Liver (tissue), 9 donors: Measurements from ENCODE around the gene RAB30. TPM values are rescaled to one million over a fixed set of nuclear protein-coding genes. Genes with fewer than 3 reads are reported as not detected.

ENCODE experiments used
- DNase-seq: peaks from one replicate; pipeline ENCODE4 v3.0.0-alpha.2; 2017; ENCODE audit warnings: low spot score
- H3K27ac ChIP-seq, 2 donors: one replicate each; pipeline ENCODE4 v1.7.0; 2013; ENCODE audit warnings: inconsistent platforms in 2 of 2, low read length in 2 of 2, control low read depth in 1 of 2, low read depth in 1 of 2, mild to moderate bottlenecking in 1 of 2
- H3K27me3 ChIP-seq, 4 donors: one replicate each; pipeline versions ENCODE4 v1.6.1 to v1.7.0; 2013; ENCODE audit warnings: low read length in 3 of 4, inconsistent platforms in 1 of 4, mild to moderate bottlenecking in 1 of 4, moderate library complexity in 1 of 4; ENCODE audit not compliant: control insufficient read depth in 4 of 4, insufficient read depth in 4 of 4
- H3K36me3 ChIP-seq, 4 donors: one replicate each; pipeline versions ENCODE4 v1.6.1 to v1.7.0; 2013; ENCODE audit warnings: low read length in 3 of 4, mild to moderate bottlenecking in 3 of 4, low read depth in 1 of 4, moderate library complexity in 1 of 4; ENCODE audit not compliant: control insufficient read depth in 4 of 4, insufficient read depth in 3 of 4
- H3K4me1 ChIP-seq, 4 donors: one replicate each; pipeline versions ENCODE4 v1.6.1 to v1.7.0; 2013; ENCODE audit warnings: low read length in 3 of 4, mild to moderate bottlenecking in 3 of 4, moderate library complexity in 1 of 4; ENCODE audit not compliant: control insufficient read depth in 4 of 4, insufficient read depth in 4 of 4
- H3K4me3 ChIP-seq, 3 donors: one replicate each; pipeline versions ENCODE4 v1.6.1 to v1.7.0; 2013; ENCODE audit warnings: low read length in 3 of 3, control low read depth in 1 of 3, low read depth in 1 of 3, mild to moderate bottlenecking in 1 of 3
- H3K9ac ChIP-seq, 2 donors: one replicate each; pipeline ENCODE4 v1.7.0; 2013; ENCODE audit warnings: low read length in 2 of 2, mild to moderate bottlenecking in 2 of 2, moderate library complexity in 2 of 2, control low read depth in 1 of 2, low read depth in 1 of 2
- H3K9me3 ChIP-seq, 4 donors: one replicate each; pipeline versions ENCODE4 v1.6.1 to v1.7.0; 2013; ENCODE audit warnings: low read length in 3 of 4; ENCODE audit not compliant: control insufficient read depth in 4 of 4
- CTCF ChIP-seq: fragments of 150-350 bp; IDR thresholded peaks from 2 replicates; pipeline ENCODE4 v1.5.1; 2017; ENCODE audit warnings: improper control_type of control experiment, low read depth, low read length; ENCODE audit not compliant: missing input control
- FOXA1 ChIP-seq: IDR thresholded peaks from 2 replicates; pipeline ENCODE4 v1.6.1; 2016; ENCODE audit warnings: antibody characterized with exemption
- FOXA2 ChIP-seq: IDR thresholded peaks from 2 replicates; pipeline ENCODE4 v1.6.1; 2016; ENCODE audit warnings: antibody characterized with exemption
- HNF4A ChIP-seq, 2 donors: conservative IDR thresholded peaks; 2 replicates each; pipeline ENCODE4 v1.6.1; 2016; ENCODE audit warnings: antibody characterized with exemption in 2 of 2, mild to moderate bottlenecking in 2 of 2
- HNF4G ChIP-seq: IDR thresholded peaks from 2 replicates; pipeline ENCODE4 v1.6.1; 2016; ENCODE audit warnings: antibody characterized with exemption
- NR2F2 ChIP-seq: IDR thresholded peaks from 2 replicates; pipeline ENCODE4 v1.6.1; 2016; ENCODE audit warnings: antibody characterized with exemption
- RAD21 ChIP-seq, 2 donors: IDR thresholded peaks; 2 replicates each; pipeline ENCODE4 v1.6.1; 2016; ENCODE audit warnings: antibody characterized with exemption in 2 of 2, mild to moderate bottlenecking in 2 of 2
- RXRA ChIP-seq, 2 donors: IDR thresholded peaks; 2 replicates each; pipeline ENCODE4 v1.6.1; 2017 to 2018; ENCODE audit warnings: antibody characterized with exemption in 2 of 2, mild to moderate bottlenecking in 1 of 2
- SP1 ChIP-seq: IDR thresholded peaks from 2 replicates; pipeline ENCODE4 v1.6.1; 2018; ENCODE audit warnings: antibody characterized with exemption, mild to moderate bottlenecking
- TAF1 ChIP-seq: conservative IDR thresholded peaks from 2 replicates; pipeline ENCODE4 v1.6.1; 2016; ENCODE audit warnings: antibody characterized with exemption, mild to moderate bottlenecking
- YY1 ChIP-seq: IDR thresholded peaks from 2 replicates; pipeline ENCODE4 v1.6.1; 2016; ENCODE audit warnings: antibody characterized with exemption, mild to moderate bottlenecking
- WGBS: extraction: QIAGEN DNeasy Blood & Tissue Kit; methylation state at CpG from one replicate; pipeline ENCODE4 v1.1.7; 2013; 5-methylcytosine and 5-hydroxymethylcytosine counted together
- polyA plus RNA-seq, 2 donors: library from polyadenylated mRNA; stranded (reverse) in 1 of 2; unstranded in 1 of 2; fragments of 200-250 nt in 1 of 2; fragments of >200 nt in 1 of 2; fragmentation: Nextera tagmentation in 1 of 2; extraction: Ambion mirVana in 1 of 2; gene quantifications; one replicate each; pipeline versions ENCODE4 v1.2.1 to v1.2.3, GENCODE V29; 2013 to 2015
- total RNA-seq, 2 donors: library from RNA; depleted of rRNA; stranded (reverse); fragments of >200 nt; gene quantifications; one replicate each; pipeline ENCODE4 v1.2.3, GENCODE V29; 2014
- TF ChIP-seq, protein P1 (sequence below): IDR thresholded peaks from 2 replicates; pipeline ENCODE4 v1.6.1; 2016; ENCODE audit warnings: antibody characterized with exemption
- TF ChIP-seq, protein P2 (sequence below): IDR thresholded peaks from 2 replicates; pipeline ENCODE4 v1.6.1; 2016; ENCODE audit warnings: antibody characterized with exemption, mild to moderate bottlenecking
- TF ChIP-seq, protein P3 (sequence below): IDR thresholded peaks from 2 replicates; pipeline ENCODE4 v1.6.1; 2016; ENCODE audit warnings: antibody characterized with exemption
- TF ChIP-seq, protein P4 (sequence below): IDR thresholded peaks from 2 replicates; pipeline ENCODE4 v1.6.1; 2016; ENCODE audit warnings: antibody characterized with exemption
- donor health status: healthy.
- donor health status: healthy.
- donor health status: healthy.
- donor health status: healthy.
- donor health status: healthy.

Gene RAB30
- total and polyA plus RNA-seq, 4 donors: 2.4 to 5.4 (median 3.2) TPM

GRCh38 chr11:83093634-83094033 lies 21.9 kb upstream of the RAB30 start:
- Histone ChIP-seq H3K27ac (no peak overlapping the region), H3K27me3 (no peaks in the 10 kb centered on the region), H3K9ac (no peak overlapping the region), H3K4me1 (peaks cover 2 to 13% (median 8%) of the 10 kb centered on the region in 4 donors), H3K4me3 (no peak overlapping the region), H3K9me3 (no peaks in the 10 kb centered on the region), H3K36me3 (no peaks in the 10 kb centered on the region)
- DNase-seq: no peak
- WGBS: 90% methylated on average over 2 of the region's 2 CpGs
- TF ChIP-seq, protein P1, sequence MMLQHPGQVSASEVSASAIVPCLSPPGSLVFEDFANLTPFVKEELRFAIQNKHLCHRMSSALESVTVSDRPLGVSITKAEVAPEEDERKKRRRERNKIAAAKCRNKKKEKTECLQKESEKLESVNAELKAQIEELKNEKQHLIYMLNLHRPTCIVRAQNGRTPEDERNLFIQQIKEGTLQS: no peak
- TF ChIP-seq FOXA2 (no peak), HNF4G (no peak), RAD21 (IDR thresholded peaks at IDR 0.05) (no peak), NR2F2 (no peak), CTCF (no peak), RXRA (IDR thresholded peaks at IDR 0.05) (no peak), FOXA1 (no peak), TAF1 (no peak), YY1 (no peak), HNF4A (conservative IDR thresholded peaks at IDR 0.05) (no peak), SP1 (no peak)
- TF ChIP-seq, protein P2, sequence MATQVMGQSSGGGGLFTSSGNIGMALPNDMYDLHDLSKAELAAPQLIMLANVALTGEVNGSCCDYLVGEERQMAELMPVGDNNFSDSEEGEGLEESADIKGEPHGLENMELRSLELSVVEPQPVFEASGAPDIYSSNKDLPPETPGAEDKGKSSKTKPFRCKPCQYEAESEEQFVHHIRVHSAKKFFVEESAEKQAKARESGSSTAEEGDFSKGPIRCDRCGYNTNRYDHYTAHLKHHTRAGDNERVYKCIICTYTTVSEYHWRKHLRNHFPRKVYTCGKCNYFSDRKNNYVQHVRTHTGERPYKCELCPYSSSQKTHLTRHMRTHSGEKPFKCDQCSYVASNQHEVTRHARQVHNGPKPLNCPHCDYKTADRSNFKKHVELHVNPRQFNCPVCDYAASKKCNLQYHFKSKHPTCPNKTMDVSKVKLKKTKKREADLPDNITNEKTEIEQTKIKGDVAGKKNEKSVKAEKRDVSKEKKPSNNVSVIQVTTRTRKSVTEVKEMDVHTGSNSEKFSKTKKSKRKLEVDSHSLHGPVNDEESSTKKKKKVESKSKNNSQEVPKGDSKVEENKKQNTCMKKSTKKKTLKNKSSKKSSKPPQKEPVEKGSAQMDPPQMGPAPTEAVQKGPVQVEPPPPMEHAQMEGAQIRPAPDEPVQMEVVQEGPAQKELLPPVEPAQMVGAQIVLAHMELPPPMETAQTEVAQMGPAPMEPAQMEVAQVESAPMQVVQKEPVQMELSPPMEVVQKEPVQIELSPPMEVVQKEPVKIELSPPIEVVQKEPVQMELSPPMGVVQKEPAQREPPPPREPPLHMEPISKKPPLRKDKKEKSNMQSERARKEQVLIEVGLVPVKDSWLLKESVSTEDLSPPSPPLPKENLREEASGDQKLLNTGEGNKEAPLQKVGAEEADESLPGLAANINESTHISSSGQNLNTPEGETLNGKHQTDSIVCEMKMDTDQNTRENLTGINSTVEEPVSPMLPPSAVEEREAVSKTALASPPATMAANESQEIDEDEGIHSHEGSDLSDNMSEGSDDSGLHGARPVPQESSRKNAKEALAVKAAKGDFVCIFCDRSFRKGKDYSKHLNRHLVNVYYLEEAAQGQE: no peak
- TF ChIP-seq, protein P3, sequence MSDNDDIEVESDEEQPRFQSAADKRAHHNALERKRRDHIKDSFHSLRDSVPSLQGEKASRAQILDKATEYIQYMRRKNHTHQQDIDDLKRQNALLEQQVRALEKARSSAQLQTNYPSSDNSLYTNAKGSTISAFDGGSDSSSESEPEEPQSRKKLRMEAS: no peak
- TF ChIP-seq, protein P4, sequence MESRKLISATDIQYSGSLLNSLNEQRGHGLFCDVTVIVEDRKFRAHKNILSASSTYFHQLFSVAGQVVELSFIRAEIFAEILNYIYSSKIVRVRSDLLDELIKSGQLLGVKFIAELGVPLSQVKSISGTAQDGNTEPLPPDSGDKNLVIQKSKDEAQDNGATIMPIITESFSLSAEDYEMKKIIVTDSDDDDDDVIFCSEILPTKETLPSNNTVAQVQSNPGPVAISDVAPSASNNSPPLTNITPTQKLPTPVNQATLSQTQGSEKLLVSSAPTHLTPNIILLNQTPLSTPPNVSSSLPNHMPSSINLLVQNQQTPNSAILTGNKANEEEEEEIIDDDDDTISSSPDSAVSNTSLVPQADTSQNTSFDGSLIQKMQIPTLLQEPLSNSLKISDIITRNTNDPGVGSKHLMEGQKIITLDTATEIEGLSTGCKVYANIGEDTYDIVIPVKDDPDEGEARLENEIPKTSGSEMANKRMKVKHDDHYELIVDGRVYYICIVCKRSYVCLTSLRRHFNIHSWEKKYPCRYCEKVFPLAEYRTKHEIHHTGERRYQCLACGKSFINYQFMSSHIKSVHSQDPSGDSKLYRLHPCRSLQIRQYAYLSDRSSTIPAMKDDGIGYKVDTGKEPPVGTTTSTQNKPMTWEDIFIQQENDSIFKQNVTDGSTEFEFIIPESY: no peak
